GM18868 (cell line): ENCODE measurements around the gene ZNF486.
A peak's percentile ranks its signal among the peaks of the same experiment; 100 is the strongest.
"Not testable (repeated sequence)": the region's sequence is repeated elsewhere in the genome, so short reads cannot be mapped to it uniquely, and the experiment has no call there.

Experiments
- ATAC-seq: cut with Tn5 transposase; IDR thresholded peaks from one replicate; pipeline ENCODE4 v1.9.1; 2021; ENCODE audit warnings: mild to moderate bottlenecking, moderate library complexity; ENCODE audit not compliant: unreplicated experiment

The ZNF486 gene

GRCh38 chr19:20221605-20222004, 54.6 kb downstream of the ZNF486 start:
- ATAC-seq = not testable (repeated sequence)

GRCh38 chr19:20233105-20233504, 66.1 kb downstream of the ZNF486 start:
- no peak for ATAC-seq

GRCh38 chr19:20235156-20235555, 68.1 kb downstream of the ZNF486 start:
- ATAC-seq = no peak

GRCh38 chr19:20237773-20238623, 71.0 kb downstream of the ZNF486 start:
- peak; percentile 90 for ATAC-seq

GRCh38 chr19:20243629-20244028, 76.6 kb downstream of the ZNF486 start:
- ATAC-seq = no peak

GRCh38 chr19:20244356-20244755, 77.3 kb downstream of the ZNF486 start:
- ATAC-seq = no peak

GRCh38 chr19:20245309-20245708, 78.3 kb downstream of the ZNF486 start:
- ATAC-seq = no peak

- no peak for ATAC-seq
Measured at GRCh38 chr19:20247016-20247683, 80.1 kb downstream of the ZNF486 start.

- ATAC-seq = not testable (repeated sequence)
Measured at GRCh38 chr19:20248258-20248657, 81.2 kb downstream of the ZNF486 start.
